NOMO-1 (cell line): ENCODE data around the gene SPATA19.

Experiments used
- DNase-seq, 2 experiments: peaks; one replicate each; lab custom pipeline; 2025; ENCODE audit not compliant: unreplicated experiment in 2 of 2; lab: John Stamatoyannopoulos, UW

SPATA19 gene

GRCh38 chr11:133819746-133820315 is 25.5 kb downstream of the SPATA19 start:
- no peak for DNase-seq

- peak in 1 of 2 experiments; percentile 13 for DNase-seq
These were observed 26.2 kb downstream of the SPATA19 start for GRCh38 chr11:133819114-133819513.

DNA sequence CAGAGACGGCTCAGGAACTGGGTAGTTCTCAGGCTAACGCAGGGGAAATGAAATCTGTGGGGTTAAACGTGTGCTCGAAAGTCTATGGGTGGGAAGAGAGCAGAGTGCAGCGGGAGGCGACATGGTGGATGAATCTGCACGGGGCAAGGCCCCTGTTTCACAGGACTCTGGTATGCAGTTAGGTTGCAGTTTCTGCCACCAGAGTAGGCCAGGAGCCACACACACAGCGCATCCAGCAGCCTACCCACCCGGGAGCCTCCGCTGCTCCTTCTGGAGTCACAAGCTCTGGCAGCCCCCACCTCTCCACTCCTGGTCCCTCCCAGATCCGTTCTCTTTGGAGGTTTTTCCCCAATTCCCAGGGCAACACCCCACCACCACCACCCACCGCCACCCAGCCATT is 27.0 kb downstream of the SPATA19 start:
- DNase-seq = no peak

DNA sequence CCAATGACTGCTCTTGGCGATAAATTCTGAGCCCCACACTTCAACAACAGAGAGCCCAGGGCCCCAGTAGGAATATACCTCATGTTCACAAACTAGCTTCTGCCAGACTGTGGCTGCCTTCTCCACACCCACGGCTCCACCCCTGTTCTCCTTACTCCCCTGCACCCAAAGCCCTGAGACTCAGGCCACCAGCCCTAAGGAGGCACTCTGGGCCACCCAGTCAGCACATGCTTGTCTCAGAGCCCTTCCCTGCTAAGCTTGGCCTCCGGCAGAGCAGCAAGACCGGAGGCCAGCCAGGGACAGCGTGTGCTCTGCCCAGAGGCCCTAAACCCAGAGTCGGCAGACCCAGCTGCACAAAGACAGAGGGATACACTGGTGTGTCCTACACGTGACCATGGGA is 27.9 kb downstream of the SPATA19 start:
- no peak for DNase-seq

DNA sequence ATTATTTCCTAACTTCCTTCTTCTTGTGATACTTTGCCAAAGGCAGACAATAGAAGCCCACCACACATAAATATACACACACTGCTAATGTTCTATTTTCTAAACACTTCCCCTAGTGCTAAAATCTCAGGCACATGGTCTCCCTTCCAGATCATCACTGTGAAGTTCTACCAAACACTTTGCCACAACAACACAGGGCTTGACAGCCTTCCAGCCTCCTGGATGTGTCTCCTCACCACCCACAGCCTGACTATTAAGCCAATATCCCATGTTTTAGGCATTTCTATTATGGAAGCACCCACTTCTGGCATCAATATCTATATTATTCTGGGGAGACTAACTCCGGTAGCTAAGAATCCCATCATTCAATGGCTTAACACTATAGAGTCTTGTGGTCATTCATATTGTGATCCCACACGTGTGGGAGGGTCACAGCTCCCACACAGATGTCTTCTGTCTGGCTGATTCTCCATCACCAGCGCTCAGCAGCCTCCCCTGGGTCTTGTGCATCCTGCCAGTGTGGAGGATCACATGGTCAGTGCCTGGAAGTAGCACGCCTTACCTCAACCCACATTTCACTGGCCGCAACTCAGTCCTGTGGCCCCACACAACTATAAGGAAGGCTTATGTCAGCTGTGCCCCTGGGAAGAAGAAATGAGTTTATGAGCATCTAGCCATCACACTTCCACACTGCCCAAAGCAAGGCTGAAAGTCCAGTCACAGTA is 29.0 kb downstream of the SPATA19 start:
- DNase-seq = no peak

DNA sequence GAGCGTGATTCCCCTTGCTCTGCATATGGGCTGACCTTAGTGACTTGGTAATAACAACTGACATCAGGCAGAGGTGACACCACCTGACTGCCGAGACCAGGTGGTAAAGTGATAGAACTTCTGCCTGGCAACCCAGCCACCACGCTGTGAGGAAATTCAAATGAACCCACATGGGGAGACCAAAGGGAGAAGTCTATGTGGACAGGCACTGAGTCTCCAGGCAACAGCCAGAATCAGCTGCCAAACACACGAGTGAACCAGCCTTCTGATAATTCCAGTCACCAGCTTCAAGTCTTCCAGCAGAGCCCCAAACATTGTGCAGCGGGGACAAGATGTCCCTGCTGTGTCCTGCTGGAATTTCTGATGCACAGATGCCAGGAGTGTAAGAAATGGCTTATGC is 29.7 kb downstream of the SPATA19 start:
- no peak for DNase-seq

- DNase-seq = no peak
These were observed 30.7 kb downstream of the SPATA19 start for GRCh38 chr11:133814588-133815100.

DNA sequence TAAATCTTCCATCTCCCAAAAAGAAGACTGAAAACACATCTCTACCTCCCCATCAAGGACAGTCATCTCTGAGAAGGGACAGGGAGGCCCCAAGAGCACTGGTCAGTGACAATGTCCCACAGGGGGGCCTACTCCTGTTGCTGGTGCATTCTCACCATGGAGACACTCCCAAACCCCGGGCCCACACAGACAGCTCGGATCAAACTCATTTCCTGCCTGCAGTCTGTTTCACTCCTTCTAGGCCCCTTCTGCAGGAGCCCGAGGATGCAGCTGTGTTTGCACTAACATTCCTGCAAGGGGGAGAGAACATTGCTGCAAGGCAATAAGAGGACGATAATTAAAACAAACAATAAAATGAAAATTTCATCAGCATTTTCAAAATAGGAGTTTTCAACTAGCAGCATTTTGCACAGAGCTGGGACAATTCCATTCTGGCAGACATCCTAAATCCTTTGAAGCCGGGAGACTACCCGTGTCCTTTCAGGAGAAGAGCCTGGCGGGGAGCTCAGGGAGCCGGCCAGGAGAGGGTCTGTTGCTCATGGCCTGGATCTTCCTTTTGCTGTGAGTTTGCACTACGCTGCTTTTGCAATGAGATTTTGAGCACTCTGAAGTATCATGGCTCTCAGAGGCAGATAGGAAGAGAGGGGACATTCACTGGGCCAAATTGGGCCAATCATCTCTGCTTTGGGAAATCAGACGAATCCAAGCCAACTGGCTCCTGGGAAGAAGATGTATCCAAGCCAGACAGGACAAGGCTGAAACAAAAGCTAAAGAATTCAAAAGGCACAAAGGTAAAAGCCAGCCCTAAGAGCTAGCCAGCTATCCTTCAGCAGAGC is 33.2 kb downstream of the SPATA19 start:
- DNase-seq = no peak

DNA sequence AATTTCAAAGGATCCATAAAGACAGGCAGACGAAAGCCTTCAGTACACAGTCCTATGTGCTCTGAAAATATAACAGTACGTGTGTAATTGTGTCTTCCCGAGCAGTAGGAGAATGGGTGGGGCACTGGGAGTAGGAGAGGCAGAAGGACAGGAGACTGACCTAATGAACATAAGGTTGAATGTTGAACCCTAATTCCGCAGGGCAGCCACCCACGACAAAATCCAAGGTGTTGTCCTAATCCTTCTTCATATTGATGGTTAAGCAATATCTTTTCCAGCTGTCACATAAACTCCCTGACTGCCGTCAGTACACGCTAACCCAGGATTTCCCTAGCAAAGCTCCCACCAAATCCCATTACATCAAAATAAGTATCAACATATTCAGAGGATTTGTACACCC is 34.5 kb downstream of the SPATA19 start:
- no peak for DNase-seq

DNA sequence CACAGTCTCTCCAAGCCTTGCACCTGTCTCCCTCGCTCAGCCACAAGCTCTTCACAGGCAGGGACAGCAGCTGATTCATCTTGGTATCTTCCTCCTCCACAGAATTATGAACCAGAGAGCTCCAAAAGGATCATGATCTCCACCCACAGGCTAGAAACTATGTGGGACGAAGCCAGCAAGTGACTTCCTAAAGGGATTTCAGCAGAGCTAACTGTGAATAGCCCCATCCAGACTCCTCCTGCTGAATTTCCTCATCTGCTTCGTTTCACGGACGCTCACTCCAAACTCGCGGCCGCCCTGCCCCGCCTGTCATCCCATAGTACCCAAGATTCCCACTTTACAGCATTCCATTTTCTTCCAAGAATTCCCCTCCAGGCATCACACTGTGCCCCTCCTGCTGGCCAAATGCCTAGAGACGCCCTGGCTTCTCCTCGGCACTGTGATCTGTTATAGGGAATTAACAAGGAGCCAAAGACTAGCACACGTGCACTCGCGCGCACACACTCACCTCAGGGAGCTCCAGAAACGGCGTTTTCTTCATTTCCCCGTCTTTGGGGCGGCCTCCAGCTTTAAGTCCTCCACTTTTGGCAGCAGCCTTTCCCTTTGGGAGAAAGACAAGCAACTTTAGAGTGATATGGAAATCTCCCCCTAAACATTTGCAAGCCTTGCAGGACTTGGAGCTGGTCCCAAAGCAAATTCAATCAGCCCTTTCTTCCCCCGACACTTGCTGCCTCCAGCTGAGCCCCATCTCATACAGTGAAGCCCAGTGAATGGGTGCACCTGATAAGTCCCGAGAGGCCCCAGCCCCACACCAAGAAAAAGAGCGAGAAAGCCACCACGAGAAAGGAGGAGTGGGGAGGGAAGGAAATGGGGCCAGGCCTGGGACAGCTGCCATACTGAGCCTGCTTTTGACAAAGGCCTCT is 35.5 kb downstream of the SPATA19 start:
- no peak for DNase-seq

GRCh38 chr11:133808393-133809140 is 36.7 kb downstream of the SPATA19 start:
- peak; percentile 30 to 80 for DNase-seq

GRCh38 chr11:133803026-133803425 is 42.3 kb downstream of the SPATA19 start:
- DNase-seq = no peak

DNA sequence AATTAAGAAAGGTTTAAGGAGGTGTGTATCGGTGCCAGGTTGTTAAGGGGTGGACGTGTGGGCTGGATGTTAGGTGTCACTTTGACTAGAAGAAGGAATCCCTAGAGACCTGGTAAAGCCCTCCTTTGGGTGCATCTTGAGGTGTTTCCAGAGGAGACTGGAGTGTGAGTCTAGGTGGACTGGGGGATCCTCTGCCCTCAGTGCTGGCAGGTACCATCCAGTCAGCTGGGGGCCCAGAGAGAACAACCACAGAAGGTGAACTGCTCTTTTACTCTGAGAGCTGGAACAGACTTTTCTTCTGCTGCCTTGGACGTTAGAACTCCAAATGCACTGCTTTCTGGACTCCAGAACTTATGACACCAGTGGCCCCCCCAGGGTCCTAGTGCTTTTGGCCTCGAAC is 44.0 kb downstream of the SPATA19 start:
- DNase-seq = no peak

GRCh38 chr11:133800666-133801065 is 44.6 kb downstream of the SPATA19 start:
- DNase-seq = no peak

- no peak for DNase-seq
These were observed 47.8 kb downstream of the SPATA19 start for GRCh38 chr11:133797554-133797953.

GRCh38 chr11:133796043-133796795 is 49.1 kb downstream of the SPATA19 start:
- DNase-seq = no peak

GRCh38 chr11:133795088-133795487 is 50.2 kb downstream of the SPATA19 start:
- DNase-seq = no peak

DNA sequence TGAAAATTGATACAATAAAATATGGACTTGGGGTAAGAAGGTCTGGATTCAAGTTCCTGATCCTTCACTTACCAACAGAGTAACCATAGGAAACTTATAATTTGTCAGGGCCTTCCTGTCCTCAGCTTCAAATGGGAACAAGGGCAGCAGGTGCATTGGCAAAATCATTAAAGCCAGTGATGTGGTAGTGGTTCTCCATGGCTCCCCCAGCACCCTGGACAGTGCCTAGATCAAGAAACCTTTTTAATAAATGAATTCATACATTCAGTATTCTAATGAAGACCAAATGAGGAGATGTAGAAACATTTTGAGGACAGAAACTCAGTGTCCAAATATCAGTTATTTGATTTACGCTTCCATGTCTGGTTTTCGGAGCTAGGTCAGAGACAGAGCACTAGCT is 51.1 kb downstream of the SPATA19 start:
- DNase-seq = no peak
